K562 (cell line): ENCODE measurements around the gene RBM7. TPM values are rescaled to one million over a fixed set of nuclear protein-coding genes. Genes with fewer than 3 reads are reported as not detected.
A peak's percentile ranks its signal among the peaks of the same experiment; 100 is the strongest.

Experiments used
- CBX2 ChIP-seq: fragments of 200-600 bp; sonication (generic); IDR thresholded peaks from one replicate; pipeline ENCODE4 v1.6.1; 2012; ENCODE audit warnings: mild to moderate bottlenecking, low read length, inconsistent platforms; ENCODE audit not compliant: insufficient read depth, poor library complexity, severe bottlenecking
- DNMT1 ChIP-seq: fragments of 450-650 bp; IDR thresholded peaks from 2 replicates; pipeline ENCODE4 v1.6.1; 2016; ENCODE audit warnings: antibody characterized with exemption, mild to moderate bottlenecking
- JUND ChIP-seq, 2 experiments: IDR thresholded peaks; 2 replicates in 1 of 2; 3 replicates in 1 of 2; pipeline ENCODE4 v1.6.1; 2011; ENCODE audit warnings: borderline replicate concordance in 2 of 2, low read depth in 2 of 2, low read length in 2 of 2, improper control_type of control experiment in 1 of 2, missing biosample characterization in 1 of 2, missing genetic modification characterization in 1 of 2, missing genetic modification reagents in 1 of 2
- POU5F1 ChIP-seq: fragments of 150-350 bp; IDR thresholded peaks from 2 replicates; pipeline ENCODE4 v1.6.1; 2014; ENCODE audit warnings: borderline replicate concordance, low read length, low read depth, mild to moderate bottlenecking; ENCODE audit not compliant: partially characterized antibody
- SAFB2 ChIP-seq: fragments of 200-400 bp; formaldehyde crosslinking; IDR thresholded peaks from 2 replicates; pipeline ENCODE4 v1.6.1; 2018; ENCODE audit warnings: borderline replicate concordance, low read length, low read depth, moderate library complexity; ENCODE audit not compliant: severe bottlenecking
- ZKSCAN8 ChIP-seq: fragments of 200-800 bp; sonication (Bioruptor generic); IDR thresholded peaks from 2 replicates; pipeline ENCODE4 v1.6.1; 2016; ENCODE audit warnings: missing genetic modification characterization, missing compliant biosample characterization
- ZNF133 ChIP-seq: fragments of 250-450 bp; sonication (Bioruptor Pico); IDR thresholded peaks from 2 replicates; pipeline ENCODE4 v1.4.0; 2020; ENCODE audit warnings: mild to moderate bottlenecking
- ZNF589 ChIP-seq: fragments of 200-800 bp; sonication (Bioruptor generic); IDR thresholded peaks from 2 replicates; pipeline ENCODE4 v1.6.1; 2016; ENCODE audit warnings: low read depth, missing genetic modification characterization, missing compliant biosample characterization
- ZNF695 ChIP-seq: fragments of 450-650 bp; formaldehyde crosslinking; IDR thresholded peaks from 2 replicates; pipeline ENCODE4 v1.4.0; 2020; ENCODE audit warnings: mild to moderate bottlenecking, moderate library complexity
- polyA plus RNA-seq, 8 experiments: library from polyadenylated mRNA; depleted of rRNA in 4 of 8; stranded (reverse) in 5 of 8; unstranded in 3 of 8; fragments of >200 nt; fragmentation: Nextera tagmentation in 2 of 8; fragmentation: Illumina TruSeq in 1 of 8; extraction: Ambion mirVana in 2 of 8; extraction: Trizol in 1 of 8; gene quantifications; 2 replicates each; pipeline versions ENCODE4 v1.2.1 to v1.2.3, GENCODE V29; 2011 to 2014; ENCODE audit warnings: inconsistent platforms in 1 of 8, missing spikeins in 1 of 8
- total RNA-seq, 7 experiments: library from RNA; depleted of rRNA in 6 of 7; stranded (reverse); fragments of >200 nt in 6 of 7; fragmentation: Illumina TruSeq in 2 of 7; extraction: Trizol in 2 of 7; gene quantifications; 2 replicates each; pipeline versions ENCODE4 v1.2.1 to v1.2.3, GENCODE V29; 2011 to 2021; ENCODE audit warnings: low replicate concordance in 1 of 7
- TF ChIP-seq, protein P1 (sequence below): fragments of 250-450 bp; sonication (Bioruptor Pico); IDR thresholded peaks from 2 replicates; pipeline ENCODE4 v1.4.0; 2020
- TF ChIP-seq, protein P2 (sequence below), 2 experiments: fragments of 450-650 bp; conservative IDR thresholded peaks; 2 replicates each; pipeline ENCODE4 v1.6.1; 2017; ENCODE audit warnings: mild to moderate bottlenecking in 2 of 2, moderate library complexity in 2 of 2
- TF ChIP-seq, protein P3 (sequence below): sonication (generic); formaldehyde crosslinking; IDR thresholded peaks from 2 replicates; pipeline ENCODE4 v1.8.1; 2023; ENCODE audit warnings: mild to moderate bottlenecking, missing genetic modification reagents

Gene RBM7
- total and polyA plus RNA-seq, 9 of the 15 experiments (the other 6 are each of a cell fraction or from before 2014, with no cell fraction given), result 26.0 to 76.8 (median 49.6) TPM

DNA sequence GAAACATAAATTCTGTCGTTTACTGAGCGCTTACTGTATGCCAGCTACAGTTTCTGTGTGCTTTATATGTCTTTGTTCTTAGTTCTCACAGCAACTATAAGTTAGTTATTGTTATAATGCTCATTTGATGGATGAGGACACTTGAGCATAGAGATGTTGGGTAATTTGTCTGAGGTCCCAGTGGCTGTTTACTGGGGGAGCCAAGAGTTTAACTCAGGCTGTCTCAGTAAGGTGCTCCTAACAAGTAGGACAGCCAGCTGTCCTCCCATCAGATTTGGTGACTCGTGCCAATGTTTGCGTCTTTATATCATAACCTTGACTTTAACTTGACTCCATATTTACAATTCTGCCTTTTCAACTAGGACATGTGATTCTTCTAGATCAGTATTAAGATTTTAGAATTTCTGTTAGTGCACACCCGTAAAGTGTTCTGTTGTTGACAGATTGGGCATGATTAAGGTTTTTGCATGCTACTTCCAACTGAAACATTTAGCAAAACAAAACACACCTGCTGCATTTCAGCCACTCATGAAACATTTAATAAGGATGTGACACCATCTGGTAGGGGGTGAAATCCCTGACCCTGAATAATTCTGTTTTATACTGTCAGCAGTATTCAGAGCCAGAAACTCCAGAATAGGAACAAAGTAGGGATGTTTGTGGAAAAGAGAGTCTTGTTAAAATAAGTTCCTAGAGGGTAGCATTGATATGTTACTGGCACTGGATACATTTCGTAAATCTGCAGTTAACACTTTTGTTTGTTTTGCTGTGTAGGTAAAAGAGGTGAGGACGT is 40.7 kb downstream of the RBM7 start (continued):
- TF ChIP-seq, protein P1, sequence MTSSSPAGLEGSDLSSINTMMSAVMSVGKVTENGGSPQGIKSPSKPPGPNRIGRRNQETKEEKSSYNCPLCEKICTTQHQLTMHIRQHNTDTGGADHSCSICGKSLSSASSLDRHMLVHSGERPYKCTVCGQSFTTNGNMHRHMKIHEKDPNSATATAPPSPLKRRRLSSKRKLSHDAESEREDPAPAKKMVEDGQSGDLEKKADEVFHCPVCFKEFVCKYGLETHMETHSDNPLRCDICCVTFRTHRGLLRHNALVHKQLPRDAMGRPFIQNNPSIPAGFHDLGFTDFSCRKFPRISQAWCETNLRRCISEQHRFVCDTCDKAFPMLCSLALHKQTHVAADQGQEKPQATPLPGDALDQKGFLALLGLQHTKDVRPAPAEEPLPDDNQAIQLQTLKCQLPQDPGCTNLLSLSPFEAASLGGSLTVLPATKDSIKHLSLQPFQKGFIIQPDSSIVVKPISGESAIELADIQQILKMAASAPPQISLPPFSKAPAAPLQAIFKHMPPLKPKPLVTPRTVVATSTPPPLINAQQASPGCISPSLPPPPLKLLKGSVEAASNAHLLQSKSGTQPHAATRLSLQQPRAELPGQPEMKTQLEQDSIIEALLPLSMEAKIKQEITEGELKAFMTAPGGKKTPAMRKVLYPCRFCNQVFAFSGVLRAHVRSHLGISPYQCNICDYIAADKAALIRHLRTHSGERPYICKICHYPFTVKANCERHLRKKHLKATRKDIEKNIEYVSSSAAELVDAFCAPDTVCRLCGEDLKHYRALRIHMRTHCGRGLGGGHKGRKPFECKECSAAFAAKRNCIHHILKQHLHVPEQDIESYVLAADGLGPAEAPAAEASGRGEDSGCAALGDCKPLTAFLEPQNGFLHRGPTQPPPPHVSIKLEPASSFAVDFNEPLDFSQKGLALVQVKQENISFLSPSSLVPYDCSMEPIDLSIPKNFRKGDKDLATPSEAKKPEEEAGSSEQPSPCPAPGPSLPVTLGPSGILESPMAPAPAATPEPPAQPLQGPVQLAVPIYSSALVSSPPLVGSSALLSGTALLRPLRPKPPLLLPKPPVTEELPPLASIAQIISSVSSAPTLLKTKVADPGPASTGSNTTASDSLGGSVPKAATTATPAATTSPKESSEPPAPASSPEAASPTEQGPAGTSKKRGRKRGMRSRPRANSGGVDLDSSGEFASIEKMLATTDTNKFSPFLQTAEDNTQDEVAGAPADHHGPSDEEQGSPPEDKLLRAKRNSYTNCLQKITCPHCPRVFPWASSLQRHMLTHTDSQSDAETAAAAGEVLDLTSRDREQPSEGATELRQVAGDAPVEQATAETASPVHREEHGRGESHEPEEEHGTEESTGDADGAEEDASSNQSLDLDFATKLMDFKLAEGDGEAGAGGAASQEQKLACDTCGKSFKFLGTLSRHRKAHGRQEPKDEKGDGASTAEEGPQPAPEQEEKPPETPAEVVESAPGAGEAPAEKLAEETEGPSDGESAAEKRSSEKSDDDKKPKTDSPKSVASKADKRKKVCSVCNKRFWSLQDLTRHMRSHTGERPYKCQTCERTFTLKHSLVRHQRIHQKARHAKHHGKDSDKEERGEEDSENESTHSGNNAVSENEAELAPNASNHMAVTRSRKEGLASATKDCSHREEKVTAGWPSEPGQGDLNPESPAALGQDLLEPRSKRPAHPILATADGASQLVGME (CRISPR knock-in tag), result no peak
- no peak for TF ChIP-seq JUND (IDR thresholded peaks at IDR 0.05; ENCODE audit: borderline replicate concordance, low read depth, low read length)
- TF ChIP-seq JUND (tag; IDR thresholded peaks at IDR 0.05; ENCODE audit: borderline replicate concordance, low read depth, low read length), result no peak
- TF ChIP-seq CBX2, result no peak
- 0 out of 2 replicates have a peak, but pooled peaks have one; percentile 35 for TF ChIP-seq ZKSCAN8 (CRISPR knock-in tag)
- TF ChIP-seq POU5F1, result no peak
- no peak for TF ChIP-seq DNMT1
- 0 out of 2 replicates have a peak, but pooled peaks have one; percentile 31 for TF ChIP-seq ZNF589 (CRISPR knock-in tag)
- no peak for TF ChIP-seq SAFB2
- no peak for TF ChIP-seq ZNF133
- TF ChIP-seq ZNF695 (CRISPR knock-in tag), result no peak
- TF ChIP-seq, protein P2, sequence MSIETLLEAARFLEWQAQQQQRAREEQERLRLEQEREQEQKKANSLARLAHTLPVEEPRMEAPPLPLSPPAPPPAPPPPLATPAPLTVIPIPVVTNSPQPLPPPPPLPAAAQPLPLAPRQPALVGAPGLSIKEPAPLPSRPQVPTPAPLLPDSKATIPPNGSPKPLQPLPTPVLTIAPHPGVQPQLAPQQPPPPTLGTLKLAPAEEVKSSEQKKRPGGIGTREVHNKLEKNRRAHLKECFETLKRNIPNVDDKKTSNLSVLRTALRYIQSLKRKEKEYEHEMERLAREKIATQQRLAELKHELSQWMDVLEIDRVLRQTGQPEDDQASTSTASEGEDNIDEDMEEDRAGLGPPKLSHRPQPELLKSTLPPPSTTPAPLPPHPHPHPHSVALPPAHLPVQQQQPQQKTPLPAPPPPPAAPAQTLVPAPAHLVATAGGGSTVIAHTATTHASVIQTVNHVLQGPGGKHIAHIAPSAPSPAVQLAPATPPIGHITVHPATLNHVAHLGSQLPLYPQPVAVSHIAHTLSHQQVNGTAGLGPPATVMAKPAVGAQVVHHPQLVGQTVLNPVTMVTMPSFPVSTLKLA (conservative IDR thresholded peaks at IDR 0.05), result peak in 1 of 2 experiments; percentile 57; a peak in 1 of 4 replicates
- TF ChIP-seq, protein P3, sequence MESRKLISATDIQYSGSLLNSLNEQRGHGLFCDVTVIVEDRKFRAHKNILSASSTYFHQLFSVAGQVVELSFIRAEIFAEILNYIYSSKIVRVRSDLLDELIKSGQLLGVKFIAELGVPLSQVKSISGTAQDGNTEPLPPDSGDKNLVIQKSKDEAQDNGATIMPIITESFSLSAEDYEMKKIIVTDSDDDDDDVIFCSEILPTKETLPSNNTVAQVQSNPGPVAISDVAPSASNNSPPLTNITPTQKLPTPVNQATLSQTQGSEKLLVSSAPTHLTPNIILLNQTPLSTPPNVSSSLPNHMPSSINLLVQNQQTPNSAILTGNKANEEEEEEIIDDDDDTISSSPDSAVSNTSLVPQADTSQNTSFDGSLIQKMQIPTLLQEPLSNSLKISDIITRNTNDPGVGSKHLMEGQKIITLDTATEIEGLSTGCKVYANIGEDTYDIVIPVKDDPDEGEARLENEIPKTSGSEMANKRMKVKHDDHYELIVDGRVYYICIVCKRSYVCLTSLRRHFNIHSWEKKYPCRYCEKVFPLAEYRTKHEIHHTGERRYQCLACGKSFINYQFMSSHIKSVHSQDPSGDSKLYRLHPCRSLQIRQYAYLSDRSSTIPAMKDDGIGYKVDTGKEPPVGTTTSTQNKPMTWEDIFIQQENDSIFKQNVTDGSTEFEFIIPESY (CRISPR knock-in tag), result no peak
